GM10266 (cell line): Measurements from ENCODE around the gene MBNL2.

ENCODE experiments used
- DNase-seq: peaks from one replicate; pipeline ENCODE4 v3.0.0; 2012; ENCODE audit errors: extremely low spot score
- CTCF ChIP-seq: IDR thresholded peaks from 2 replicates; pipeline ENCODE4 v1.5.1; 2012; ENCODE audit warnings: mild to moderate bottlenecking, low read depth; ENCODE audit not compliant: control insufficient read depth, insufficient read depth; ENCODE audit errors: missing control alignments

MBNL2 gene

GRCh38 chr13:97437729-97438128 lies 215.6 kb downstream of the MBNL2 start:
- no peak for DNase-seq
- no peak for TF ChIP-seq CTCF

GRCh38 chr13:97438856-97439595 lies 216.9 kb downstream of the MBNL2 start:
- TF ChIP-seq CTCF = no peak
- no peak for DNase-seq

- no peak for DNase-seq
- no peak for TF ChIP-seq CTCF
These were observed 218.6 kb downstream of the MBNL2 start for GRCh38 chr13:97440598-97441170.

- peak; percentile 9 for DNase-seq
- TF ChIP-seq CTCF = no peak
These were observed 219.2 kb downstream of the MBNL2 start for GRCh38 chr13:97441368-97441767.
